Dendritic cell treated with granulocyte-macrophage colony-stimulating factor and Interleukin-4, amounts not matched to agents 40 ng/mL and 50 ng/mL, for 4 days (primary cell): ENCODE measurements around the gene KRTAP21-2.

Experiments used
- H3K27ac Mint-ChIP-seq: one replicate; pipeline ENCODE4 v1.8.0; 2022; ENCODE audit warnings: mild to moderate bottlenecking, mixed read lengths
- H3K27me3 Mint-ChIP-seq: one replicate; pipeline ENCODE4 v1.8.0; 2022; ENCODE audit warnings: mild to moderate bottlenecking, mixed read lengths
- H3K36me3 Mint-ChIP-seq: one replicate; pipeline ENCODE4 v1.8.0; 2022; ENCODE audit warnings: low read depth, mixed read lengths
- H3K4me1 Mint-ChIP-seq: one replicate; pipeline ENCODE4 v1.8.0; 2022; ENCODE audit warnings: low read depth, mixed read lengths
- H3K4me3 Mint-ChIP-seq: one replicate; pipeline ENCODE4 v1.8.0; 2022; ENCODE audit warnings: mild to moderate bottlenecking, moderate library complexity, mixed read lengths
- H3K9me3 Mint-ChIP-seq: one replicate; pipeline ENCODE4 v1.8.0; 2022; ENCODE audit warnings: mixed read lengths
- intact Hi-C: fragments of 100-400 bp; cut with micrococcal nuclease; formaldehyde crosslinking; loops from one replicate; pipeline ENCODE4 v1.15.0; 2022

The KRTAP21-2 gene

GRCh38 chr21:30714456-30714855 lies 32.6 kb downstream of the KRTAP21-2 start:
- Mint-ChIP-seq H3K4me1 (no peaks in the 10 kb centered on the region), H3K4me3 (no peak overlapping the region), H3K27ac (no peak overlapping the region), H3K9me3 (peaks cover 39% of the 10 kb centered on the region), H3K27me3 (no peaks in the 10 kb centered on the region), H3K36me3 (no peaks in the 10 kb centered on the region)
- intact Hi-C loops, result no loop called here

DNA sequence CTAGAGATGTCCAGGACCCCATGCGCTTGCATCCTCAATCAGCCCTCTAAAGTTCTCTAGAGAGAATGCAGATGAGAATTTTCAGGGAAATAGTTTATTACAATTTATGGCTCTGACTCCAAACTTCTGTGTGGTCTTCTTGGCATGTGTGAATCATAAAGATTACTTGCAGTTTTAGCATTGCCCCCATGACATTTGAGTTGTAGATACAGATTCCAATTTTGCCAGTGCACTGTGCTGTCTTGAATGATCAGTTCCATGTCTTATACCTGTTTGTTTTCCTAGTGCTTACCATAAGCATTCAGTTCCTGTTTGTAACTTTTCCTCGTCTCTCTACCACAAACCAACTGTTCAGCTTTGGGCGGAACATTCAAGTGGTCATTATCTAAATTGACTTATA lies 33.3 kb downstream of the KRTAP21-2 start:
- H3K27ac Mint-ChIP-seq, result no peak overlapping the region
- no peaks in the 10 kb centered on the region for H3K4me1 Mint-ChIP-seq
- H3K9me3 Mint-ChIP-seq, result peaks cover 39% of the 10 kb centered on the region
- H3K4me3 Mint-ChIP-seq, result no peak overlapping the region
- no peaks in the 10 kb centered on the region for H3K36me3 Mint-ChIP-seq
- H3K27me3 Mint-ChIP-seq, result no peaks in the 10 kb centered on the region
- intact Hi-C loops, result no loop called here

DNA sequence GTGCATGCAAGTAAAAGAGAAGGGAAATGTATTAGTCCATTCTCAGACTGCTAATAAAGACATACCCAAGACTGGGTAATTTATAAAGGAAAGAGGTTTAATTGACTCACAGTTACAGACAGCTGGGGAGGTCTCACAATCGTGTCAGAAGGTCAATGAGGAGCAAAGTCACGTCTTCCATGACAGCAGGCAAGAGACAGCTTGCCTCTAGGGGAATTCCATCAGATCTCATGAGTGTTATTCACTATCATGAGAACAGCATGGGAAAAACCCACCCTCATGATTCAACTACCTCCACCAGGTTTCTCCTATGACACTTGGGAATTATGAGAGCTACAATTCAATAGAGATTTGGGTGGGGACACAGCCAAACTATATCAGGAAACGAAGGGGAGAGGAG lies 36.6 kb downstream of the KRTAP21-2 start:
- H3K36me3 Mint-ChIP-seq, result no peaks in the 10 kb centered on the region
- H3K4me1 Mint-ChIP-seq, result no peaks in the 10 kb centered on the region
- peaks cover 39% of the 10 kb centered on the region for H3K9me3 Mint-ChIP-seq
- H3K4me3 Mint-ChIP-seq, result no peak overlapping the region
- intact Hi-C loops, result no loop called here
- no peaks in the 10 kb centered on the region for H3K27me3 Mint-ChIP-seq
- no peak overlapping the region for H3K27ac Mint-ChIP-seq

DNA sequence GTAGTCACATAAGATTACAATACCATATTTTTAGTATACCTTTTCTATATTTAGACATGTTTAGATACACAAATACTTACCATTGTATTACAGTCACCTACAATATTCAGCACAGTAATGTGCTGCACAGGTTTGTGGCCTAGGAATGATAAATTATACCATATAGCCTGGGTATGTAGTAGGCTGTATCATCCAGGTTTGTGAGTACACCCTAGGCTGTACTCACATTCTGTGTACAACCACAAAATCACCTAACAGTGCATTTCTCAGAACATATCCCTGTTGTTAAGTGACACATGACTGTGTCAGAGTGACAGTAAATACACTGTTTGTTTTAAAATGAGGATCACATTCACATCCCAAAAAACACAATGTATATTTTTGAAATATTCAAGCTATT lies 39.6 kb downstream of the KRTAP21-2 start:
- Mint-ChIP-seq H3K27ac (no peak overlapping the region), H3K36me3 (no peaks in the 10 kb centered on the region)
- intact Hi-C loops, result no loop called here

More for the DNA sequence above, 39.6 kb downstream of the KRTAP21-2 start:
- Mint-ChIP-seq H3K4me3 (no peak overlapping the region), H3K27me3 (no peaks in the 10 kb centered on the region), H3K9me3 (peaks cover 22% of the 10 kb centered on the region), H3K4me1 (no peaks in the 10 kb centered on the region)
